Measurements from ENCODE around the gene MAGEB17.

The MAGEB17 gene

DNA sequence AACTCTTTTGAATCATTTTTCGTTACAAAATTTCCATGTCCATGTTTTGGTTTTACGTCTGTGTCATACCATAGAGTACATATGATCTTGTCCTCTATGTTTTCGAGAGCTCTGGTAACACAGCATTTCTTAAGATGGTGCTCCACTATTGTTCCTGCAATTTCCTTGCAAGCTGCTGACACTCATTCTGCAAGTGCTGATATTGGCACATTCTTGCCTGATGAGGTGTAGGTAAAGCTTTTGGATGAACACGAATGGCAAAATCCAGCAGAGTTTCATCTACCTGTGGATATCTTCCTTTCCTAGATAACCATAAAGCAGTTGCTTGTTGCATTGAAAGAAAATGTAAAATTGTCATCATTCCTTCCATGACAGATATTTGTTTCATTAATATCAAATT is 41.3 kb downstream of the MAGEB17 start:
- DNase-seq = no peak
- TF ChIP-seq GATA1 (IDR thresholded peaks at IDR 0.05; ENCODE audit: low read depth, low read length) = no peak
- no peak for TF ChIP-seq POLR2A (IDR thresholded peaks at IDR 0.05; ENCODE audit: low read length)

DNA sequence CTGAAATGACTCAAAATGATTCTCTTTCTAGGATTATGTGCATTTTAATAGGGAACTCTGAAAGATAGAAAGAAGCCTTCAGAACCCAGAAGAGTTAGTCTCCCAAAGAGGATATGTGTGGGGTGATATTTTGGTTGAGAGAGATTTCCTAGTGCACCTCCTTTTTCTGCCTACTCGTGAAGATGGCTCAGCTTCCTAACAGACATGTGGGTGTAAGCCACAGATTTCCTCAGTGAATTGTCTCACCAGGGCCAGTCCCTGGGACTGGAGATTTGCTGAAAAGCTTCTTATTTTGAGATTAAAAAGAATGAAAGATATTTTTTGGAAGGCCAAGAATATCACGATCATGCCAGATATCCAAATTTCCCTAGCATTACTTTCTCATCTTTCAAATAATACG is 42.8 kb downstream of the MAGEB17 start:
- DNase-seq = no peak
- TF ChIP-seq GATA1 (IDR thresholded peaks at IDR 0.05; ENCODE audit: low read depth, low read length) (no peak), POLR2A (IDR thresholded peaks at IDR 0.05; ENCODE audit: low read length) (no peak)

DNA sequence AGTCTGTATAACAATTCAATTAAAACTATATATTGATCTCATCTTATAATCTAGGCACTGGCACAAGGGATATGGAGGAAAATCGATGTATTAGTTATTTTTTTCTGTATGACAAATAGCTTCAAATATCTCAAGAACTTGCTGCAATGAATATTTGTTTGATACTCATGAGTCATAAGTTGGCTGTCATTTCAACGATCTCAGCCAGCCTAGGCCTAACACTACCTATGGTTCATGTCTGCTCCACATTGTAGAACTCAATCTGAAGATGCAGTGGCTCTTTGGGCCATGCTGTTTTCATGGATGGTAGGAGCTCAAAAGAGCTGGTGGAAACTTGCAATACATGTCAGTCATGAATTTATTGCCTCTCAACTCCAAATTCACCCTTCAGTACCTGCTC is 44.7 kb downstream of the MAGEB17 start:
- TF ChIP-seq POLR2A (IDR thresholded peaks at IDR 0.05; ENCODE audit: low read length) (no peak), GATA1 (IDR thresholded peaks at IDR 0.05; ENCODE audit: low read depth, low read length) (no peak)
- no peak for DNase-seq

DNA sequence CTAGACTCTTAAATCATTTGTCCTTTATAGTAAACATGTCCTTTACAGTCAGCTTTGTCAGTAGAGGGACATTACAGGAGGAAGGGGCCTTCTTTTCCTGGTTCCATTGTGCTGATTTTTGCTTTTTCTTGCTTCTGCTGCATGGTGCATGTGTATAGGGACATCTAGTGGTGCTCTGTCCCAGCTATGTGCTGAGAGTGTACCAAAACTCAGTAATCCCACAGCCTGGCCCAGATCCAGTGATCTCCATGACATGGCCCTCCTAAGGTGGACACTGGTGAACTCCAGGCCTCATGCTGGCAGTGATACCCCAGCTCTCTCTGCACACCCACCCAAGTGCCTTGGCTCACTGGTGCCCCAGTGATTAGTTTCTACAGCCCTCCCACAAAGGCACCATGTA is 45.2 kb downstream of the MAGEB17 start:
- no peak for TF ChIP-seq GATA1 (IDR thresholded peaks at IDR 0.05; ENCODE audit: low read depth, low read length)
- TF ChIP-seq POLR2A (IDR thresholded peaks at IDR 0.05; ENCODE audit: low read length) = no peak
- peak in 1 of 2 experiments; percentile 0 for DNase-seq

DNA sequence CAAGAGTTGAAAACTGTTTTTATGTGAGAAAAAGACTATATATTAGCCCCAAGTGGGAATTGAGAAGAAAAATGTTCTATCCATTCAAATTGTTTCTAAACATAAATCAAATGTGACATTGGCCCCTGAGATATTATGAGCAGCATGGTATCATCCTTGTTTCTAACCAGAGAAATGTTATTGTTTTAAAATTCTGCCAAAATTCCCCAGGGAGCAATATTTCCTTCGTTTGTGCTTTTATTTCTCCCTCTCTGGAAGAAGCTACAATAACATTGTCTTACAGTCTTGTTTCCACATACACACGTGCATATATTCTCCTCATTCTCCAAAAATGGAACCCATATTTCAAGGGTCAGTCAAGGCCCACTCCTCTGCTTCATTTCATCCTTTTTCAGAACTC is 46.7 kb downstream of the MAGEB17 start:
- DNase-seq = no peak
- TF ChIP-seq POLR2A (IDR thresholded peaks at IDR 0.05; ENCODE audit: low read length) (no peak), GATA1 (IDR thresholded peaks at IDR 0.05; ENCODE audit: low read depth, low read length) (no peak)

DNA sequence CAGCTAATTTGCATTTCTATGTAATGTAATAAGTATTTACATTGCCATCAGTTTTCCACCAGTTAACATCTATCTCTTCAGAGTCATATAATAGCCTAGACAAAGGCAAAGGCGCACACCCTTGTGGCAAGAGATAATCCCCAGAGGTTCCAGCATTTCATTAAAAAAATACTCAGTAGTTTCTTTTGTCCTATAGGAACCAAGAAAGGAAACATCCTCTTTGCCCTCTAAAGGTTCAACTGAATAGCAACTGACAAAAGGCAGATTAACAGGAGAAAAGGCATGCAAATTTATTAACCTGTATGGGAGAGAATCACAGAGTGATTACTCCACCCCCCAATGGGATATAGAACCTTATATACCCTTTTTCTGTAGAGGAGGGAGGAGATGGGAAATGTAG is 48.4 kb downstream of the MAGEB17 start:
- TF ChIP-seq GATA1 (IDR thresholded peaks at IDR 0.05; ENCODE audit: low read depth, low read length) (no peak), POLR2A (IDR thresholded peaks at IDR 0.05; ENCODE audit: low read length) (no peak)
- DNase-seq = no peak

Measured in erythroblast (primary cell).